SK-N-SH treated with all-trans-retinoic acid at 6 μM for 48 hours (cell line): ENCODE results near the gene IFIT3.

ENCODE experiments used
- ATAC-seq: fragments of 200-7000 bp; cut with Tn5 transposase; 3 replicates; pipeline ENCODE4 v1.9.1; 2020; ENCODE audit warnings: mild to moderate bottlenecking, moderate library complexity
- ARNTL ChIP-seq: fragments of 450-650 bp; formaldehyde crosslinking; IDR thresholded peaks from 2 replicates; pipeline ENCODE4 v1.5.0; 2020; ENCODE audit warnings: low read depth, mild to moderate bottlenecking, moderate library complexity, borderline replicate concordance
- BACH2 ChIP-seq: fragments of 250-450 bp; sonication (Bioruptor Pico); IDR thresholded peaks from 2 replicates; pipeline ENCODE4 v1.9.0; 2021; ENCODE audit warnings: mild to moderate bottlenecking, borderline replicate concordance
- CREB5 ChIP-seq: fragments of 250-450 bp; sonication (Bioruptor Pico); IDR thresholded peaks from 2 replicates; pipeline ENCODE4 v1.5.1; 2020; ENCODE audit warnings: low read depth, mild to moderate bottlenecking, moderate library complexity
- CSDC2 ChIP-seq: fragments of 250-450 bp; sonication (Bioruptor Pico); IDR thresholded peaks from 2 replicates; pipeline ENCODE4 v1.5.0; 2020; ENCODE audit warnings: mild to moderate bottlenecking, moderate library complexity
- CSRNP3 ChIP-seq: fragments of 250-450 bp; sonication (Bioruptor Pico); IDR thresholded peaks from 2 replicates; pipeline ENCODE4 v1.5.1; 2021; ENCODE audit warnings: mild to moderate bottlenecking, moderate library complexity
- GLIS3 ChIP-seq: fragments of 250-450 bp; sonication (Bioruptor Pico); IDR thresholded peaks from 2 replicates; pipeline ENCODE4 v1.5.0; 2020; ENCODE audit warnings: mild to moderate bottlenecking, moderate library complexity
- ISL1 ChIP-seq: fragments of 250-450 bp; sonication (Bioruptor Pico); IDR thresholded peaks from 2 replicates; pipeline ENCODE4 v2.1.2; 2022; ENCODE audit warnings: mild to moderate bottlenecking, moderate library complexity
- OSR1 ChIP-seq: fragments of 250-450 bp; sonication (Bioruptor Pico); IDR thresholded peaks from 2 replicates; pipeline ENCODE4 v1.8.0; 2022; ENCODE audit warnings: moderate library complexity, mild to moderate bottlenecking, inconsistent platforms
- PPARA ChIP-seq: fragments of 250-450 bp; sonication (Bioruptor Pico); IDR thresholded peaks from 2 replicates; pipeline ENCODE4 v1.5.0; 2020; ENCODE audit warnings: mild to moderate bottlenecking, borderline replicate concordance
- RARB ChIP-seq: fragments of 250-450 bp; sonication (Bioruptor Pico); IDR thresholded peaks from 2 replicates; pipeline ENCODE4 v1.8.0; 2021; ENCODE audit warnings: mild to moderate bottlenecking, moderate library complexity
- SNAI2 ChIP-seq: fragments of 250-450 bp; sonication (Bioruptor Pico); IDR thresholded peaks from 2 replicates; pipeline ENCODE4 v1.5.0; 2020; ENCODE audit warnings: mild to moderate bottlenecking, moderate library complexity
- TCF4 ChIP-seq: fragments of 250-450 bp; sonication (Bioruptor Pico); IDR thresholded peaks from 2 replicates; pipeline ENCODE4 v1.8.0; 2021; ENCODE audit warnings: mild to moderate bottlenecking, moderate library complexity, borderline replicate concordance
- TOX ChIP-seq: fragments of 250-450 bp; sonication (Bioruptor Pico); IDR thresholded peaks from 2 replicates; pipeline ENCODE4 v1.8.0; 2021; ENCODE audit warnings: mild to moderate bottlenecking, moderate library complexity, borderline replicate concordance
- ZFP3 ChIP-seq: fragments of 250-450 bp; sonication (Bioruptor Pico); IDR thresholded peaks from 2 replicates; pipeline ENCODE4 v1.5.0; 2020; ENCODE audit warnings: mild to moderate bottlenecking, moderate library complexity
- ZFP30 ChIP-seq: fragments of 450-650 bp; formaldehyde crosslinking; IDR thresholded peaks from 2 replicates; pipeline ENCODE4 v1.5.0; 2022; ENCODE audit warnings: mild to moderate bottlenecking, moderate library complexity
- ZNF565 ChIP-seq: fragments of 450-650 bp; formaldehyde crosslinking; conservative IDR thresholded peaks from 2 replicates; pipeline ENCODE4 v1.5.0; 2020; ENCODE audit warnings: low read depth, mild to moderate bottlenecking, moderate library complexity
- ZNF8 ChIP-seq: fragments of 450-650 bp; formaldehyde crosslinking; IDR thresholded peaks from 2 replicates; pipeline ENCODE4 v1.5.0; 2020; ENCODE audit warnings: mild to moderate bottlenecking, moderate library complexity
- TF ChIP-seq, protein P1 (sequence below): fragments of 250-450 bp; sonication (Bioruptor Pico); IDR thresholded peaks from 2 replicates; pipeline ENCODE4 v1.8.0; 2021; ENCODE audit warnings: low read depth, mild to moderate bottlenecking, moderate library complexity, borderline replicate concordance
- TF ChIP-seq, protein P2 (sequence below): fragments of 250-450 bp; sonication (Bioruptor Pico); IDR thresholded peaks from 2 replicates; pipeline ENCODE4 v1.5.0; 2020; ENCODE audit warnings: mild to moderate bottlenecking, moderate library complexity
- TF ChIP-seq, protein P3 (sequence below): fragments of 250-450 bp; sonication (Bioruptor Pico); IDR thresholded peaks from 2 replicates; pipeline ENCODE4 v1.8.0; 2020; ENCODE audit warnings: mild to moderate bottlenecking, moderate library complexity, borderline replicate concordance

Gene IFIT3

DNA sequence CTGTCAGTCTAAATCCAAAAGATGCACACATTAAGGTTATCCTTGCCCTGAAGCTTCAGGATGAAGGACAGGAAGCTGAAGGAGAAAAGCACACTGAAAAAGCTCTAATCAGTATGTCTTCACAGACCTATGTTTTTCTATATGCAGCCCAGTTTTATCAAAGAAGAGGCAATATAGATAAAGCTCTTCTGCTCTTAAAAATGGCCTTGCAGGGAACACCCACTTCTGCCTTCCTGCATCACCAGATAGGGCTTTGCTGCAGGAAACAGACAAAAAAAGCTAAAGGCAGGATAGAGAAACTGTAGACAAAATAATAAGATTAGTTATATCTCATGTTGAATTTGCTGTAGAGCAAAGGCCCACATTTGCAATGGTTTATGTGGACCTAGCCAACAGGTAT, 35.1 kb downstream of the IFIT3 start (continued):
- TF ChIP-seq TCF4 (CRISPR knock-in tag) (no peak), CREB5 (CRISPR knock-in tag) (no peak), ARNTL (CRISPR knock-in tag) (no peak)

GRCh38 chr10:89363729-89364442, 36.1 kb downstream of the IFIT3 start:
- TF ChIP-seq, protein P1, sequence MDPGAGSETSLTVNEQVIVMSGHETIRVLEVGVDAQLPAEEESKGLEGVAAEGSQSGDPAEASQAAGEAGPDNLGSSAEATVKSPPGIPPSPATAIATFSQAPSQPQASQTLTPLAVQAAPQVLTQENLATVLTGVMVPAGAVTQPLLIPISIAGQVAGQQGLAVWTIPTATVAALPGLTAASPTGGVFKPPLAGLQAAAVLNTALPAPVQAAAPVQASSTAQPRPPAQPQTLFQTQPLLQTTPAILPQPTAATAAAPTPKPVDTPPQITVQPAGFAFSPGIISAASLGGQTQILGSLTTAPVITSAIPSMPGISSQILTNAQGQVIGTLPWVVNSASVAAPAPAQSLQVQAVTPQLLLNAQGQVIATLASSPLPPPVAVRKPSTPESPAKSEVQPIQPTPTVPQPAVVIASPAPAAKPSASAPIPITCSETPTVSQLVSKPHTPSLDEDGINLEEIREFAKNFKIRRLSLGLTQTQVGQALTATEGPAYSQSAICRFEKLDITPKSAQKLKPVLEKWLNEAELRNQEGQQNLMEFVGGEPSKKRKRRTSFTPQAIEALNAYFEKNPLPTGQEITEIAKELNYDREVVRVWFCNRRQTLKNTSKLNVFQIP: no peak
- TF ChIP-seq TCF4 (CRISPR knock-in tag) (no peak), ZNF565 (no peak), BACH2 (CRISPR knock-in tag) (no peak), TOX (CRISPR knock-in tag) (no peak), ZFP3 (CRISPR knock-in tag) (no peak)
- no peak for ATAC-seq

- no peak for ATAC-seq
- TF ChIP-seq ARNTL (CRISPR knock-in tag): no peak
- TF ChIP-seq ISL1 (CRISPR knock-in tag): no peak
- TF ChIP-seq, protein P2, sequence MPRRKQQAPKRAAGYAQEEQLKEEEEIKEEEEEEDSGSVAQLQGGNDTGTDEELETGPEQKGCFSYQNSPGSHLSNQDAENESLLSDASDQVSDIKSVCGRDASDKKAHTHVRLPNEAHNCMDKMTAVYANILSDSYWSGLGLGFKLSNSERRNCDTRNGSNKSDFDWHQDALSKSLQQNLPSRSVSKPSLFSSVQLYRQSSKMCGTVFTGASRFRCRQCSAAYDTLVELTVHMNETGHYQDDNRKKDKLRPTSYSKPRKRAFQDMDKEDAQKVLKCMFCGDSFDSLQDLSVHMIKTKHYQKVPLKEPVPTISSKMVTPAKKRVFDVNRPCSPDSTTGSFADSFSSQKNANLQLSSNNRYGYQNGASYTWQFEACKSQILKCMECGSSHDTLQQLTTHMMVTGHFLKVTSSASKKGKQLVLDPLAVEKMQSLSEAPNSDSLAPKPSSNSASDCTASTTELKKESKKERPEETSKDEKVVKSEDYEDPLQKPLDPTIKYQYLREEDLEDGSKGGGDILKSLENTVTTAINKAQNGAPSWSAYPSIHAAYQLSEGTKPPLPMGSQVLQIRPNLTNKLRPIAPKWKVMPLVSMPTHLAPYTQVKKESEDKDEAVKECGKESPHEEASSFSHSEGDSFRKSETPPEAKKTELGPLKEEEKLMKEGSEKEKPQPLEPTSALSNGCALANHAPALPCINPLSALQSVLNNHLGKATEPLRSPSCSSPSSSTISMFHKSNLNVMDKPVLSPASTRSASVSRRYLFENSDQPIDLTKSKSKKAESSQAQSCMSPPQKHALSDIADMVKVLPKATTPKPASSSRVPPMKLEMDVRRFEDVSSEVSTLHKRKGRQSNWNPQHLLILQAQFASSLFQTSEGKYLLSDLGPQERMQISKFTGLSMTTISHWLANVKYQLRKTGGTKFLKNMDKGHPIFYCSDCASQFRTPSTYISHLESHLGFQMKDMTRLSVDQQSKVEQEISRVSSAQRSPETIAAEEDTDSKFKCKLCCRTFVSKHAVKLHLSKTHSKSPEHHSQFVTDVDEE (CRISPR knock-in tag): no peak
- no peak for TF ChIP-seq PPARA (CRISPR knock-in tag)
- TF ChIP-seq RARB (CRISPR knock-in tag): no peak
- TF ChIP-seq GLIS3 (CRISPR knock-in tag): no peak
- TF ChIP-seq ZFP30 (CRISPR knock-in tag): no peak
- TF ChIP-seq TOX (CRISPR knock-in tag): no peak
- TF ChIP-seq TCF4 (CRISPR knock-in tag): no peak
- TF ChIP-seq ZFP3 (CRISPR knock-in tag): no peak
- TF ChIP-seq, protein P3, sequence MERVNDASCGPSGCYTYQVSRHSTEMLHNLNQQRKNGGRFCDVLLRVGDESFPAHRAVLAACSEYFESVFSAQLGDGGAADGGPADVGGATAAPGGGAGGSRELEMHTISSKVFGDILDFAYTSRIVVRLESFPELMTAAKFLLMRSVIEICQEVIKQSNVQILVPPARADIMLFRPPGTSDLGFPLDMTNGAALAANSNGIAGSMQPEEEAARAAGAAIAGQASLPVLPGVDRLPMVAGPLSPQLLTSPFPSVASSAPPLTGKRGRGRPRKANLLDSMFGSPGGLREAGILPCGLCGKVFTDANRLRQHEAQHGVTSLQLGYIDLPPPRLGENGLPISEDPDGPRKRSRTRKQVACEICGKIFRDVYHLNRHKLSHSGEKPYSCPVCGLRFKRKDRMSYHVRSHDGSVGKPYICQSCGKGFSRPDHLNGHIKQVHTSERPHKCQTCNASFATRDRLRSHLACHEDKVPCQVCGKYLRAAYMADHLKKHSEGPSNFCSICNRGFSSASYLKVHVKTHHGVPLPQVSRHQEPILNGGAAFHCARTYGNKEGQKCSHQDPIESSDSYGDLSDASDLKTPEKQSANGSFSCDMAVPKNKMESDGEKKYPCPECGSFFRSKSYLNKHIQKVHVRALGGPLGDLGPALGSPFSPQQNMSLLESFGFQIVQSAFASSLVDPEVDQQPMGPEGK (CRISPR knock-in tag): no peak
- TF ChIP-seq OSR1 (CRISPR knock-in tag): no peak
- TF ChIP-seq CSDC2 (CRISPR knock-in tag): no peak
- no peak for TF ChIP-seq ZNF8 (CRISPR knock-in tag)
- TF ChIP-seq SNAI2: no peak
- TF ChIP-seq ZNF565: no peak
- TF ChIP-seq BACH2 (CRISPR knock-in tag): no peak
- no peak for TF ChIP-seq CSRNP3 (CRISPR knock-in tag)
- TF ChIP-seq, protein P1: no peak
Observed at GRCh38 chr10:89364531-89364930, 36.7 kb downstream of the IFIT3 start.
